Aortic smooth muscle cell (primary cell): ENCODE measurements around the gene LGALS12. TPM values are rescaled to one million over a fixed set of nuclear protein-coding genes. Genes with fewer than 3 reads are reported as not detected.

Source experiments
- total RNA-seq: library from RNA; depleted of rRNA; stranded (reverse); fragments of >200 nt; gene quantifications from 2 replicates; pipeline ENCODE4 v1.2.3, GENCODE V29; 2014

The LGALS12 gene
- not detected in 2 replicates for total RNA-seq

GRCh38 chr11:63505857-63506528 is at the start of gene LGALS12:
Gene LGALS12 (plus strand): TSS chr11:63506084. CDS start chr11:63506459, 375 bp downstream.

GRCh38 chr11:63490551-63491239 is 15.2 kb upstream of the LGALS12 start, which contains the start of gene PLAAT5:
Gene PLAAT5 (minus strand): TSS chr11:63491167. CDS start chr11:63491034, 133 bp downstream.

DNA sequence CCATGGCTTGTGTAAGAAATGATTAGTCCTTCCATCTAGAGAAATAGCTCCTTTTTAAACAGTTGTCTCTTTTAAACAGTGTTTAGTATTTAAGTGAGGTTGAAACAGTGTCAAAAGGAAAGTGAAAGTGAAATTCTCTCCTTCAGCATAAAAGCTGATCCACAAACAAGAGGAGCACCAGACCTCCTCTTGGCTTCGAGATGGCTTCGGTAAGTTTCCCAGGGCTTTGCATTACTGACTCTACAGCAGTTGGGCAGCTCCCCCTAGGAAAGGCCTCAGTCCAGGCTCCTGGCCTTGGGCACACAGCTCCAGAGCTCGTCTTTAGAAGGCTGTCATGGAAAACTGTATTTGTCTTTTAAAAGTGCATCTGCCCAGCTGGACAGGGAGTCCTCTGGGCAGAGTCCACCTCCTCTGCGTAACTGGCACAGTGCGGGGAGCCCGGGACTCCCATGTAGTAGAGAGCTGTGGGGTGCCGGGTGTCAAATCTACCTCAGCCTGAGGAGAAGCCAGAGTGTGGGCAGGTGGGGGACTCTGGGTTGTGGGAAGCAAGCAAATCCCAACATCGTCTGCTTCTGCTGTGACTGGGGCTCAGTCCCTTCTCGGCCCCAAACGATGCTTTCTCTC is 30.9 kb downstream of the LGALS12 start, which contains the start of gene PLAAT4:
Gene PLAAT4 (plus strand): TSS at position 140 of the 624 bp plus-strand sequence. CDS start 61 bp downstream, at position 201.

GRCh38 chr11:63563201-63564055 is 57.5 kb downstream of the LGALS12 start, which contains the start of gene PLAAT2:
Gene PLAAT2 (minus strand): TSS chr11:63563379. CDS start chr11:63563324, 55 bp downstream.

Other genes with a start within 250 kb of the LGALS12 start
- not detected in 2 replicates for gene SLC22A9, start 136.3 kb upstream of the LGALS12 start, total RNA-seq
- not detected in 2 replicates for gene PLAAT5, start 14.9 kb upstream of the LGALS12 start, total RNA-seq
- gene PLAAT4, start 30.7 kb downstream of the LGALS12 start, total RNA-seq = 24.3 and 24.6 TPM in 2 replicates
- not detected in 2 replicates for gene PLAAT2, start 57.3 kb downstream of the LGALS12 start, total RNA-seq
- 14.4 and 28.1 TPM in 2 replicates for gene PLAAT3, start 108.3 kb downstream of the LGALS12 start, total RNA-seq
- gene ATL3, start 165.3 kb downstream of the LGALS12 start, total RNA-seq = 202 and 222 TPM in 2 replicates
- 47.3 and 65.6 TPM in 2 replicates for gene RTN3, start 175.4 kb downstream of the LGALS12 start, total RNA-seq